Measurements from ENCODE around the gene NDUFS7. TPM values are rescaled to one million over a fixed set of nuclear protein-coding genes. Genes with fewer than 3 reads are reported as not detected.

The NDUFS7 gene
- total and polyA plus RNA-seq, 9 of the 15 experiments (the other 6 are each of a cell fraction or from before 2014, with no cell fraction given): 6.0 to 271 (median 60.6) TPM

DNA sequence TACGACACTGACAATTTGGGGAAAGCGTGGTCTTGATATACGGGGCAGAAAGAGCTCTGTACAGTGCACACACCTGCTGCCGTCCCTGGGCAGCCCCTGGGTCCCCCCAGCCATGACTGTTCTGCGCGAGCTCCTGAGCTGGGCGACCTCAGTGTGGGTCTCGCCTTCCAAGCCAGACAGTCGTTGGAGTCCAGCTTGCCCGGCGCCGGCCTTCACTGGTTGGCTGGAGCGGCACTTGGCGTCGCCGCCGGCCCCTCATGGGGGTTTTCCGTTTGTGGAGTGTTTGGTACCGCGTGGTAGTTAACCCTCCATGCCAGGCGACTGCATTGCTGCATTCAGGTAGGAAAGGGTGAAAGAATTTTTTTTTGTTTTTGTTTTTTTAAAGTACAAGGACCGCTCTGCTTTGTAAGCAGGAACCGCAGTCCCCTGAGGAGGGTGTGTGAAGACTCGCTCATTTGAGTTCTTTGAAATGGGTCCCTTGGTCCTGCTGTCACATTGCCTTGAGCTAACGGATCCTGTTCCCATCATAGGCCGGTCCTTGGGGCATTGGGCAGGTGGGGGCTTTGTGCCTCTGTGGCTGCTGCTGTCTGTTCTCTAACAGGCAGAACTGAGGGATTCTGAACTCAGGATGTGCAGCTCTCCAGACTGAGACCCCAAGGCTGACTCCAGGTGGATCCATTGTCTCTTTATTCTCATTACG is 43.7 kb downstream of the NDUFS7 start (continued):
- TF ChIP-seq HMG20B (CRISPR knock-in tag; IDR thresholded peaks at IDR 0.05) (no peak), DMBX1 (CRISPR knock-in tag; IDR thresholded peaks at IDR 0.05; ENCODE audit: borderline replicate concordance) (no peak)

DNA sequence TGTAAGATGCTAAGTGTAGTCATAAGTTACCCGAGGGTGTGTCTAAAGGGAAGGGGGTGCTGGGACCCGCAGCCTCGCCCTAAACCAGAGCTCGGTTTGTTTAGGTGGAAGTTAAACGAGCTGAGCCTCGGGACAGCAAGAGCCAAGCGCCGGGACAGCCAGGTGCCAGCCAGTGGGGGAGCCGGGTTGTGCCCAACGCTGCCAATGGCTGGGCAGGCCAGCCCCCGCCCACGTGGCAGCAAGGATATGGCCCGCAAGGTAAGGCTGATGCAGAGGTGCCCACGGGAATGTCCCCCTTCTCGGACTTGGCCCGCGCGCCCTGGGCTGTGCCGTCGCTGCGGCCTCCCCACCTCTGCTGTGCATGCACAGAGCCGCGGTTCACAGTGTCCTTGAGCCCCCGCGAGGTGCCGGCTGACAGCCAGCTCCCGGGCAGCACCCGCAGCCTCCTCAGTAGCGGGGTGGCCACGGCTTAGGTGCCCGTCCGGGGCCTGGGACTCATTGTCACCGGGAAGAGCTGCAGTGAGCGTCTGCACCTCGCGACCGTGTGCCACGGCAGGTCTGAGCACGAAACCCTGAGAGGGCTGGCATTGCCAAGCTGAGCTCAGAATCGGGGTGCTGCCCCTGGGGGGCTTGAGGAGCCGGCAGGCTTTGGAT is 45.2 kb downstream of the NDUFS7 start:
- peaks cover 92% of the 10 kb centered on the region for H3K36me3 ChIP-seq (ENCODE audit: control insufficient read depth, insufficient read depth, low read length)
- POLR2A ChIA-PET: interaction anchor here (0.6 to 1.2 kb wide), 3 partner anchors 9 to 429 kb away, joined by 3 to 5 read pairs (median 4); no protein-coding TSS in a partner anchor

More for the DNA sequence above, 45.2 kb downstream of the NDUFS7 start:
- CTCF ChIA-PET (ENCODE audit: low intra/inter-chr PET ratio): no interaction called here
- FAIRE-seq (no peak), ATAC-seq (no peak), DNase-seq (ENCODE audit: extremely low read depth in 1 of 4, low spot score in 3 of 4) (no peak)
- peaks cover 3% of the 10 kb centered on the region for H3K9me1 ChIP-seq (ENCODE audit: control insufficient read depth, insufficient read depth, low read length)
- no peak overlapping the region for H2AFZ ChIP-seq (ENCODE audit: low read depth, low read length)
- peaks cover 30% of the 10 kb centered on the region for H3K79me2 ChIP-seq (ENCODE audit: control insufficient read depth, insufficient read depth, low read length)
- H3K4me3 ChIP-seq: no peak overlapping the region
- H3K9me3 ChIP-seq (replicated peaks; ENCODE audit: control insufficient read depth, insufficient read depth, low read depth, low read length): no peaks in the 10 kb centered on the region
- no peaks in the 10 kb centered on the region for H3K27me3 ChIP-seq (ENCODE audit: control insufficient read depth in 2 of 2, insufficient read depth in 2 of 2, low read length in 2 of 2)
- peaks cover 10% of the 10 kb centered on the region for H4K20me1 ChIP-seq (replicated peaks; ENCODE audit: control insufficient read depth, insufficient read depth, low read length)
- in situ Hi-C loops (cut with MboI): no loop called here
- H3K4me1 ChIP-seq (replicated peaks in 1 of 2; ENCODE audit: control insufficient read depth in 2 of 2, insufficient read depth in 2 of 2, low read length in 2 of 2): peaks cover 0 to 58% of the 10 kb centered on the region in 2 experiments; a peak in 2 of 5 replicates
- intact Hi-C loops (cut with micrococcal nuclease): no loop called here
- peak overlapping the region in 1 of 2 experiments; percentile 61; a peak in 1 of 4 replicates for H3K9ac ChIP-seq (ENCODE audit: insufficient read depth in 1 of 2, low read depth in 2 of 2, low read length in 2 of 2)
- TF ChIP-seq KLF1 (tag; IDR thresholded peaks at IDR 0.05) (no peak), HNRNPL (IDR thresholded peaks at IDR 0.05; ENCODE audit: low read depth, low read length) (peak; percentile 34; the same call in 1 of the 2 replicates), ZNF134 (CRISPR knock-in tag; conservative IDR thresholded peaks at IDR 0.05) (no peak), POLR3G (IDR thresholded peaks at IDR 0.05; ENCODE audit: extremely low read depth, insufficient read length, insufficient replicate concordance) (no peak), XRCC3 (IDR thresholded peaks at IDR 0.05) (no peak), POLR2G (IDR thresholded peaks at IDR 0.05; ENCODE audit: low read depth, low read length) (0 out of 2 replicates have a peak, but pooled peaks have one; percentile 66), RBFOX2 (IDR thresholded peaks at IDR 0.05; ENCODE audit: low read depth, low read length) (0 out of 2 replicates have a peak, but pooled peaks have one; percentile 21), ZNF589 (CRISPR knock-in tag; IDR thresholded peaks at IDR 0.05; ENCODE audit: low read depth) (no peak), PHF20 (IDR thresholded peaks at IDR 0.05; ENCODE audit: partially characterized antibody) (no peak), HMGN3 (IDR thresholded peaks at IDR 0.05; ENCODE audit: borderline replicate concordance, extremely low read depth, insufficient read length, low read depth, low read length) (peak; percentile 44), RBM22 (IDR thresholded peaks at IDR 0.05; ENCODE audit: low read depth, low read length, poor library complexity, severe bottlenecking) (peak; percentile 25)
- WGBS (ENCODE audit: insufficient coverage, low coverage, missing lambda C conversion rate): 98% methylated on average over 31 of the region's 41 CpGs
- no TSS peak for BruUV-seq (replicated peaks)
- H3K4me2 ChIP-seq (ENCODE audit: insufficient read depth, low read length): no peak overlapping the region
- H3K27ac ChIP-seq (ENCODE audit: extremely low read depth, low read depth, low read length): no peak overlapping the region
